H1 (cell line): ENCODE measurements around the gene SMIM41. TPM values are rescaled to one million over a fixed set of nuclear protein-coding genes. Genes with fewer than 3 reads are reported as not detected.

ENCODE experiments used
- PHF8 ChIP-seq: fragments of 200-600 bp; sonication (generic); conservative IDR thresholded peaks from 2 replicates; pipeline ENCODE4 v1.7.1; 2012; ENCODE audit warnings: low read depth, mild to moderate bottlenecking, inconsistent platforms, low read length, moderate library complexity
- TAF1 ChIP-seq: IDR thresholded peaks from 2 replicates; pipeline ENCODE4 v1.6.1; 2011; ENCODE audit warnings: mild to moderate bottlenecking, low read depth, low read length
- polyA plus RNA-seq, 7 experiments: library from polyadenylated mRNA; depleted of rRNA in 3 of 7; stranded (reverse) in 5 of 7; unstranded in 2 of 7; fragments of >200 nt in 5 of 7; fragments of 200-250 nt in 2 of 7; gene quantifications; 1 replicate in 5 of 7; 2 replicates in 1 of 7; 4 replicates in 1 of 7; pipeline versions ENCODE4 v1.2.1 to v1.2.3, GENCODE V29; 2011 to 2013; ENCODE audit warnings: missing spikeins in 2 of 7, mixed read lengths in 2 of 7
- total RNA-seq: library from RNA; stranded (reverse); fragmentation: NEBNext Ultra II Directional; extraction: Animal tissue kit (Norgen Biotek cat#: 25700); gene quantifications from 2 replicates; pipeline ENCODE4 v1.2.1, GENCODE V29; 2021

The SMIM41 gene
- total and polyA plus RNA-seq, 2 of the 8 experiments (the other 6 are each of a cell fraction or from before 2014, with no cell fraction given) = 0.28 to 0.98 TPM

DNA sequence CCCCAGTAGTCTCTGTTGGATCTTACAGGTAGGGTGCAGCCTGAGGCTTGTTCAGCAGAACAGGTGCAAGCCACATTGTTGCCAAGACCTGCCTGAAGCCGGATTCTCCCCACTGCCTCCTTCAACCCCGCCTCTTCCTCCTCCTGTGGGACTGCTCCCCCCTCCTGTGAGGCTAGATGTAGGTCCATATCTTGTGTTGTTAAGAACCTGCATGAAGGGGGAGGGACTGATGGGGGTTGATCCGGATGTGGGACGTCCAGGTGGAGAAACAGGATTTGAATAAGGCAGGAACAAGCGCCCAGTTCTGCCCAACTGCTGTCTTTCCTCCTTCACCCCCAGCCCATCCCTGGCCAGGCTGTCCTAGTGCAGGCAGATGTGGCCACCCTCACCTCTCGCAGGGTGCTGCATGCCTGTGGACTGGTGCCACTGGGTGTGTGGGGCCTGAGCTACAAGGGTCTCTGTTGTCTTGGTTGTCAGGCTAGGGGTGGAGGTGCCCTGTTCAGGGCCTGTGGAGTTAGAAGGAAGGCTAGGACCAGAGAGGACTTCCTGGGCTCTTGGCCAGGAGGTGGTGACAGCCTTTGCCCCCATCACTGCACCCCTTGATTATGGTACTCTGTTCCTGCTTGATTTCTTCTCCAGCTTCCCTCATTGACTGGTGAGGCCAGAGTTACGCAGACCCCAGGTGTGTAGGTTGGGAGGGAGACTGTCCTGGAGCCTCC lies 26.9 kb upstream of the SMIM41 start (continued):
- TF ChIP-seq PHF8 (no peak), TAF1 (no peak)
